GM18502 (cell line): ENCODE results near the gene MLXIPL.
"Not testable (repeated sequence)": the region's sequence is repeated elsewhere in the genome, so short reads cannot be mapped to it uniquely, and the experiment has no call there.

ENCODE experiments used
- ATAC-seq: cut with Tn5 transposase; IDR thresholded peaks from one replicate; pipeline ENCODE4 v1.9.1; 2021; ENCODE audit warnings: mild to moderate bottlenecking; ENCODE audit not compliant: unreplicated experiment, poor library complexity

The MLXIPL gene

DNA sequence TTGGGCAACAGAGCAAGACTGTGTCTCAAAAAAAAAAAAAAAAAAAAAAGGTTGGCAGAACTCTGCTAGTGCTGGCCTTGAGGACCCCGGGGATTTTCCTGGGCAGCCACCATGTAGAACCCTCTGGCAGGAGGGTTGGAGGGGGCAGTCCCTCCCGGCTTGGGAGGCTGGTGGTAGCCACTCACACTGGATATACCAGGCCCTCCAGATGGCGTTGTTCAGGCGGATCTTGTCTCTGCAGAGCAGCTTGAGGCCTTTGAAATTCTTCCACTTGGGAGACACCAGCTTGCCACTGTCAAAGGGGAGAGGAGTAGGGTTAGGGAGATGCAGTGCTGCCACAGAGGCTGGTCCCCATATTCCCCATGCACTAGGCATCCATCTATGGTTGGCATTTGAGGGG lies 8.4 kb downstream of the MLXIPL start:
- no peak for ATAC-seq

DNA sequence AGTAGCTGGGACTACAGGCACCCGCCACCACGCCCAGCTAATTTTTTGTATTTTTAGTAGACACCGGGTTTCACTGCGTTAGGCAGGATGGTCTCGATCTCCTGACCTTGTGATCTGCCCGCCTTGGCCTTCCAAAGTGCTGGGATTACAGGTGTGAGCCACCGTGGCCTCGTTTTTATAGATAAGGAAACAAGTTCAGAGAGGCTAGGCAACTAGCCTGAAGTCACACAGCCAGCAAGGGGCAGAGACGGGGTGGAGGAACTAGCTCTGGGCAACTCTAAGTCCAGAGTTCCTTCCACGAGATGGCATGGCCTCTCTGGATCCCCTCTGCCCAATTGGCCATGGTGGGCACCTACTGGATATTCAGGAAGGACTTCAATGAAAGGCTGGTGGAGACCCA lies 9.4 kb downstream of the MLXIPL start:
- ATAC-seq: not testable (repeated sequence)

DNA sequence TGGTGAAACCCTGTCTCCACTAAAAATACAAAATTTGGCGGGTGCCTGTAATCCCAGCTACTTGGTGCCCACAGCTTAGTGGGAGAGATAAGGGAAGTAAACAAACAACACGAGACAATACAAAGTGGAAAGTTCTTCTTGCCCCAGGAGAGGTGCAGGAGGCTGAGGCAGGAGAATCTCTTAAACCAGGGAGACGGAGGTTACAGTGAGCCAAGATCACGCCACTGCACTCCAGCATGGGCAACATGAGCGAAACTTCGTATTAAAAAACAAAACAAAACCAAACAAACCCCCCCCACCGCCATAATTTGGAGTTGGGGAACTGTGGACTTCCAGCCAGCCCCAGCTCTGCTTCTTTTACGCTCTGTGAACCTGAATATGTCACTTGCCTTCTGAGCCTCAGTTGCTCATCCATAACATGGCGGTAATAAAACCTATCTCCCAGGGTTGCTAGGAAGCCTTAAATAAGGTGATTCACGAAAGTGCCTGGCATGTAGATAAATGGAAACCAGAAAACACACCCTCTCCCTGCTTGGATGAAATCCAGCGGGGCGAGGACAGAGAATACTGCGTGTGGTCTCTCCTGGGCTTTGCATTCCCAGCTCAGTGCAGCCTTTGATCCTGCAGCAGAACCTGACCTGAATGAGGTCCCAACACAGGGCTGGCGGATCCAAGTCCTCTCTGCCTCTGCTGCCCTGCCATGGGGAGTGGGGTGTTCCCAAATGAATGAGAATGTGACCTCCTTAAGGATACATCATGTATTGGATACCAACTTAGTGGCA lies 10.2 kb downstream of the MLXIPL start:
- no peak for ATAC-seq

DNA sequence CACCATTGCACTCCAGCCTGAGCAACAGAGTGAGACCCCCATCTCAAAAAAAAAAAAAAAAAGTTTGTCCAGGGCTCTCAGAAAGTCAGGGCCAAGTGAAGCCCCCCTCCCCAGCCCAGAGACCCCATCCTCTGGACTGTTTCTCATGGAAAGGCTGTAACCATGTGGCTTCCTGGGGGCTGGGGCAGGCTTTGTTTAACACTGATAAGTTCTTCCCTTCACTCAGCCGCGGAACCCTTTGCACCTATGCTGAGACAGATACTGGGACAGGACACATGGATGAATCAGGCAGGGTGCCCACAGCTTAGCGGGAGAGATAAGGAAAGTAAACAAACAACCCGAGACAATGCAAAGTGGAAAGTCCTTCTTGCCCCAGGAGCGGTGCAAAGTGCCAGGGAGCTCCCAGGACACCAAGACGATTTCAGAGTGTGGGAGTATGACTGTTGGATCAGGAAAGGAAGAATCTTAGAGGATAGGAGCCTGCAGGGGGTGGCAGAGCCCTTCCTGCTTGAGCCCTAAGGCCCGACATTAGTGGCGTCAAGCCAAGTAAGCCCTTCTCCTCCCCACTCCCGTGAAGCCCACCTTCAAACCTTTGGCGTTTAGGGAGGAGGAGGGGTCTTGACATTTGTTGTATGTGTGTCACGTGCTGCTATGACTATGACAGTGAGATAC lies 11.6 kb downstream of the MLXIPL start:
- ATAC-seq: no peak

DNA sequence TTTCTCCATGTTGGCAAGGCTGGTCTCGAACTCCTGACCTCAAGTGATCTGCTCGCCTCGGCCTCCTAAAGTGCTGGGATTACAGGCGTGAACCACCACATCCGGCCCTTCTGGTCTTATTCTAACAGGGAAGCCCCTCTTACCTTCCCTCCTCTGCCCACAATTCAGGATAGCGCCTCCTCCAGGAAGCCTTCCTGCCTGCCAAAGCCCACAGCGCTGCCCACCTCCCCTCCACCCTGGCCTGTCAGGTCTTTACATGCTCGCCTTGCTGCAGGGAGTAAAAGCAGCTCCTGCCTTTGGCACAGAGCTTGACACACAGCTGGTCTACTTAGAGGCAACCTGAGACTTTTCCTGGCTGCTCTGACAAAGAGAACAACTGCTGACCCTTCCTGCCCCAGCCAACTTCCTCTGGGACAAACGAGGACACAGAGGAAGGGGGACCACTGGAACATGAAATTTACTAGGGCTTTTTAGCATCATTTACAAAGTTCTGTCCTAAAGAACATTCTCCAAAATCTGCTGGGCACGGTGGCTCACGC lies 13.2 kb downstream of the MLXIPL start:
- ATAC-seq: no peak

DNA sequence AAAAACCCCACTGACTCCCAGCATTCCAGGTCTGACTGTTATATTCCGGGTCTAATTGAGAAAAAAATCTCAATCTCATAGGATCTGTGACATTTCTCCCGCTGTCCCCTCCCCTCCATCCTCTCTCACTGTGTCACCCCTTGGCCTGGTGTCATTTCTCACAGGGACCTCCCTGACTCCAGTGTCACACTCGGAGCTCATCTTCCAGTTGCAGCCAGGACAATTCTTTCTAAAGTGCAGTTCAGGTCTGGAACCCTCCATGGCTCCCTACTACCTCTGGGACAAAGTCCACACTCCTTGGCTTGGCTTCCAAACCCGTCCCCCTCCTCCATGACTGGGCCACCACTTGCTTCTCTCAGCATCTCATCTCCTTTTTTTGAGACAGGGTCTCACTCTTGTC lies 14.2 kb downstream of the MLXIPL start:
- ATAC-seq: no peak

DNA sequence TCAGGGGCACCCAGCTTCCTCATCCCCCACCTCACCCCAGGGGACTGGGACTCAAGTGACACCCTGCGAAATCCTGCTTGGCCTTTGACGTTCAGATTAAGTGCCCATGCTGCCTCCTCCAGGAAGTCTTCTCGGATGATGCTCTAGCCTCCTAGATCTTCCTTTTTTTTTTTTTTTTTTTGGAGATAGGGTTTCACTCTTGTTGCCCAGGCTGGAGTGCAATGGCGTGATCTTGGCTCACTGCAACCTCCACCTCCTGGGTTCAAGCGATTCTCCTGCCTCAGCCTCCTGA lies 16.7 kb downstream of the MLXIPL start:
- ATAC-seq: not testable (repeated sequence)

DNA sequence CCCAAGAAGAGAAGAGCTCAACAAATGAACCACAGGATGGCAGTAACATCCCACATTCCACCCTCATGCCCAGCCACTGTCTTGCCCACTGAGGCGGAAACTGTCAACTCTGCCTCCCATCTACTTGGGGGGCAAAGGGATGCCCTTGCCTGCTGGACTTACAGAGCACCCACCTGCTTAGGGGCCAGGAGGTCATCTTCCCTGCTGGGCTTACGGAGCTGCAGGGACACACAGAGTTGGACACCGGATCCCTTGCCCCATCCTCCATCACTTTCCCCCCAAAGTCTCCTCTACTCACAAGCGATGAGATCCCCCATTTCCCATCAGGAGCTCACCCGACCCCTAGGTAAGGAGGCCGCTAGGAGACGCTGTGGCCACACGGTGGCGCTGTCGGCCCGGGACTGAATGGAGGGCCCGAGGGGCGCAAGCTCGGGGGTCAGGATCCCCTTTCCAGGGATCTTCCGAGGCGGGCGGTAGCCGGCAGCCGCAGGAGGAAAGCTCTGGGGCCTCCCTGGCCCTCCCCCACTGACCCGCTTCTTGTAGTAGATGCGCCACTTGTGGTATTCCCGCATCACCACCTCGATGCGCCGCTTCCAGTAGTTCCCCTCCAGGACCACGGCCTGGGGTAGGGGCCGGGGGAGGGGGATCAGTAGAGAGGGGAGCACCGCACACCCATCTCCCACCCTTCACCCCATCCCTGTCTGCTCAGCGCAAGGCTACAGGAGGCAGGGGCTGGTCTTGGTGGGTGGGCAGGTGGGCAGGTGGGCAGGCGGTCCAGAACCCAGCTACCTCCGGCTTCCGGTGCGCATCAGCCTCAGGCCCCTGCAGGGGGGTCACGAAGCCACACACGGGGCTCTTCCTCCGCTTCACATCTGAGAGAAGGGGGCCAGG lies 17.3 kb downstream of the MLXIPL start:
- no peak for ATAC-seq

DNA sequence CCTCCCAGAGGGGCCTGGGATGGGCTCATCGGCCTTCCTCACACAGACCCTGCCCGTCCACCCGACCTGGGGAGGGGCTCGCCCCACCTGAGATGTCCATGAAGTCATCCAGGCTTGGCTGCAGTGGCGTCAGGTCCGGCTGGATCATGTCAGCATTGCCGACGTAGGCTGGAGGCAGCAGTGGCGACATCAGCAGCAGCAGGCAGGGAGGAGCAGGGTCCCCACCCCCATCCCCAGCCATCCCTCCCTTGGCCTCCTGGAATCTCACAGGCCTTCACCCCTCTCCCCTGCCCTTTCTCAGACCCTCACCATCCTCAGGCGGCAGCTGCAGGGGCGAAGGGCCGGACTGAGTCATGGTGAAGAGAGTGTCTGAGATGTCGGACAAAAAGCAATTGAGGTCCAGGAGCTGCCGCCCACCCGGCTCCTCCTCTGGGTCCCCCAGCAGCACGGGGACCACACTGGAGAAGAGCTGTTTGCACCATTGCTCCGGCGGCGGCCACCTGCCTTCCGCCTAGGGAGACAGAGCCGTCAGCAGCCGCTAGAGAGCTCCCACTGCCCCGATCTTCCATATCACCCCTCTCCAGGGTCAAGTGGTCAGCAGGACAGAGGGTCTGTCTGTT lies 18.6 kb downstream of the MLXIPL start:
- no peak for ATAC-seq

DNA sequence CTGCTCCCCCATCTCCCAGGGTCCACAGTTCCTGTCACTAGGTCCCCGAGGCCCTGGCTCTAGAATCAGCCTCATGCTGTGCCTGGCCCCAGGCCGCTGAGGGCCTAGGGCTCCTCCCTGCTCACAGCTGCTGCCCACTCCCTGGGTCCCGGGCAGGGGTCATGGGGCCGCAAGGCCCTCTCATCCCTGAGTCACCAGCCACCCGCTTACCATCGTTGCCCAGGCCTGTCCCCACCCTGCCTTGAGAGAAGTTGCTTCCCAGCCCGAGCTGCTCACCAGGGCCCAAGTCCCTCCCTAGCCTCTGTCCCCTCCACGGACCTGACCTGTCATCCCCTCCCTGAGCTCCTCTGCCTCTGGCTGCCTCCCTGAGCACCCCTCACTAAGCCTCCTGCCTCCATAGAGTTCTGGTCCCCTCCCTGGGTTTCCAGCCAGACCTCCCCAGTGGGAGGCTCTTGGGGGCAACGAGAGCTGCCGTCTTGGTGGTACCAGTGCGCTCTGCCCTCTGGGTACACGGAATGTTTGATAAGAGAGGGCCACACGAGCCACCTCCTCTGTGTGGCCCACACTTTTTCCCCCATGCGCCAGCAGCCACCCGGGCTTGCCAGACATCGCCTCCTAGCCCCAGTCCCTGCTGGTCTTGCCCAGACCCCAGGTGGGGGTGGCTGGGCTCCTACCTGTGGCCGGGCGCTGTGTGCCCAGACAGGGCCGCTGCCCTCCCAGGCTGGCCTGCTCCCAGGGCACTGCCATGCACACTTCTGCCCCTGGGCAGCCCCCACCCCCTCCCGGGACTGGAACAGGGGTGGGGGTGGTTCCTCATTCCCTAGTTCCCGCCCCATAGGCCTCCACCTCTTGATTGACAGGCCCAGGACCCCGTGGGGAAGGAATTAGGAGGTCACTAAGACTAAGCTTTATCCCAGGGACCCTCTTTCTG lies 21.3 kb downstream of the MLXIPL start:
- ATAC-seq: no peak

DNA sequence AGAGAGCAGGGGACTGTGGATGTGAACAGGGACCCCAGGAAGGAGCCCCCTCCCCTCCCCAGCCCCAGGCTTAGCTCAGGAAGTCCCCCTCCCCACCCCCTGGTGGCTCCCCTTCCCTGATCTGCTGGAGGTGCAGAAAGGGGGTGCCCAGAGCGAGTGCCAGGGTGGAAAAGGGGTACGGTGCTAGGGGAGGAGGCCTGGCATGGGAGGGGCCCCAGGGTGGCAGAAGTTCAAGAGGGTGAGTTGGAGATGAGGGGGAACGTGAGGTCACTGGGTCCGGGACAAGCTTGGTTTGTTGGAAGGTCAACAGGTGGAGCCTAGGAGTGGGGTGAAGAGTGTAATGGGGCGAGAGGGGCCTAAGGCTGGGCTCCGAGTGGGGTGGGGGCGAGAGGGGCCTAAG lies 24.4 kb downstream of the MLXIPL start:
- no peak for ATAC-seq

DNA sequence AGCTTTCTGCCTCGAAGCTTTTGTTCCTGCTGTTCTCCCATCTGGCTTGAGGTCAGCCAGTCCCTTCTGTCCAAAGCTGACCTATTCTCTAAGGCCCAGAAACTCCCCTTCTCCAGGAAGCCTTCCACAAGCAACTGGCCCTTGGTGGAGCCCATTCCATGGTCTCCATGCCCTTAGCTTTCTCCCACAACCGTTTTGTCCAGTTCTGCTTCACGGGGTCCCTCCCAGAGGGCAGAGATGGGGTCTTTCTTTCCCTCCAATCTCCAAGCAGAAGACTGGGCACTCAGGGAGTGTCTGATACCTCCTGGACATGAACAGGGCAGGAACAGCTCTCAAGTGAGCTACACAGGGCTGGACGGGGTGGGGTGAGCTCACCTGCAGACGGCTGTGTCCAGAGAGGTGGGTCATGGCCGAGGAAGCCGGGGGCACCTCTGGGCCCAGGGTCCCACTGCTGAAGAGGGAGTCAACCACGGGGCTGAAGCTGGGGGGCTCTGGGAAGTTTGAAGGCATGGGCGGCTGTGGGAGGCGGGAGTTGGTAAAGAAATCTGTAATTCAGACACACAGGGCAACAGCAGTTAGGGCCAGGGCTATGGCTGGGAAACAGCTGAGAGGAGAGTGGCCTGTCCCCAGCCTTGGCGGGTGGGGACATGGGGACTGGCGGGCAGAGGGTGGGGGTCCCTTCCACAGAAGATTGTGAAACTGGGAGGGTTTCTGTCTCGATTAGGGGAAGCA lies 25.0 kb downstream of the MLXIPL start:
- ATAC-seq: no peak

DNA sequence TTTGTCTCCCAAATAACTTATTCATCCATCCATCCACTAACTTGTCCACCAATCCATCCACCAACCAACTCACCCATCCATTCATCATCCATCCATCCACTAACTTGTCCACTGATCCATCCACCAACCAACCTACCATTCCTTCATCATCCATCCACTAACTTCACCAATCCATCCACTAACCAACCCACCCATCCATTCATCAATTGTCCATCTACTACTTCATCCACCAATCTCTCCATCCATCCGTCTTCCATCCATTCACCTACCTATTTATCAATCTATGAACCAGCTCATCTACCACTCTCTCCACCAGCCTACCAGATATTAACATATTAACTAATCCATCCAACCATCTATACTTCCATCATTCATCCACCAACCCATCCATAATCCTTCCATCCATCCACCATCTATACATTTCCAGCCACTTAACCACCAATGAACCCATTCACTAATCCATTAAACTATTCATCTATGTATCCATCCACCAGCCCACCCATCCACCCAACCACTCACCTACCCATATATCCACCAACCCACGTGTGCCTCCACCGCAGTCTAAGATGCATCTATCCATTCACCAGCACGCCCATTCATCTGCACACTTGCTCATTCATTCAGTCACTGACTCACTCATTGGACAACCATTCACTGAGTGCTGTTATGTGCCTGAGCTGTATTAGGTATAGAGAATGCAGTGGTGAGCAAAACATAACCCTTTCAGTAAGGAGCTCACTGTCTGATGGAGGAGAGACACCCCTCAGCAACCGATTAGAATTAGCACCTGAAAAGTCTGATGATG lies 26.1 kb downstream of the MLXIPL start:
- no peak for ATAC-seq

DNA sequence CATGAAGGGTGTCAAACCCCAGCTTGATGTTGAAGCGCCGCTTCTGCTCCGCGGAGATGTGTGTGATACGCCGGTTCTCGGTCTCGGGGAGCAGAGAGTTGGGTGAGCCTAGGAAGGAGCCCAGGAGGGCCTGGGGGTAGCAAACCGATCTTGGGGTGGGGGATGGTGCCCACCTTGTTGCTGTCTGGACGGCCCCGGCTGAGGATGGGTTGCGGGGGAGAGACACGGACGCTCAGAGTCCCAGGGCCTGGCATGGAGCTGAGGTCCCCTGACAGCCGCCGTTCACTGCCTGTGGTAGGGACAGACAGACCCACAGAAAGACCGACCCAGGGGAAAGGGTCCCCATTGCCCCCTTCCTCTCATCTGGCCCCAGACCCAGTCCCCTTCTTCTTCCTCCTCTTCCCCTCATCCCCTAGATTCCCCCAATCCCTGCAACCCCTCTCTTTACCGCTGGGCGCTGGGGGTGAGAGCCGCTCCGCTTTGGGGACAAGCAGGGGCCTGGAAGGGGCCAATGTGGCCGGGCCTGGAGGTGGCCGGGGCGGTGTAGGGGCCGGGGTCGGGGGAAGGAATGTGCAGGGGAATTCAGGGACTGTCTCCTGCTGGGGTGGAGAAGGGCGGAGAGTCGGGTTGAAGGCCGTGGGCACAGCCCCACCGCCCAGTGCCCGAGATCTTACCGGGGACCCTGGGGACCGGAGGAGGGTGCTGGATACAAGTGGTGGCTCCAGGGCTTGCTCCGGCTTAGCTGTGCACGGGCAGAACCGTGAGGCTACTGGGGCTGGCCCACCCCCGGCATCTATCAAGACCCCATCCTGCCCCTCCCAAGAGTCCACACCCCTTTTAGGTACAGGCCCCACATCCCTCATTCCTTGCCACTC lies 27.9 kb downstream of the MLXIPL start:
- no peak for ATAC-seq

DNA sequence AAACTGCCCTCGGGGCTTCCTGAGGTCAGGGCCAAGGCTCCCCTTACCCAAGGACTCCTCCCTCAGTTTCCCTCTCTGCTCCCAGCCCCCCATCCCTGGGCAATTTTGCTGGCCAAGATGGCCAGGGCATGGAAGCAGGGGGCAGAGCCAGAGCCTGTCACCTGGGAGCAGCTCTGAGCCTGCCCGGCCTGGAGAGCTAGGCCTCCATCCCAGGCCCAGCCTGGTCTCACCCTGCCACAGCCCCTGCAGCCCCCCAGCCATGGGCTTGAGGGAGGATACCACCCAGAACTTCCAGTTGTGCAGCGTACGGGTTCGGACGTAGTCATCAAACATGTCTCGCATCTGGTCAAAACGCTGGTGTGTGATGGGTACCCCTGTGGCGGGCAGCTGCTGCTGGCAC lies 29.0 kb downstream of the MLXIPL start:
- no peak for ATAC-seq

DNA sequence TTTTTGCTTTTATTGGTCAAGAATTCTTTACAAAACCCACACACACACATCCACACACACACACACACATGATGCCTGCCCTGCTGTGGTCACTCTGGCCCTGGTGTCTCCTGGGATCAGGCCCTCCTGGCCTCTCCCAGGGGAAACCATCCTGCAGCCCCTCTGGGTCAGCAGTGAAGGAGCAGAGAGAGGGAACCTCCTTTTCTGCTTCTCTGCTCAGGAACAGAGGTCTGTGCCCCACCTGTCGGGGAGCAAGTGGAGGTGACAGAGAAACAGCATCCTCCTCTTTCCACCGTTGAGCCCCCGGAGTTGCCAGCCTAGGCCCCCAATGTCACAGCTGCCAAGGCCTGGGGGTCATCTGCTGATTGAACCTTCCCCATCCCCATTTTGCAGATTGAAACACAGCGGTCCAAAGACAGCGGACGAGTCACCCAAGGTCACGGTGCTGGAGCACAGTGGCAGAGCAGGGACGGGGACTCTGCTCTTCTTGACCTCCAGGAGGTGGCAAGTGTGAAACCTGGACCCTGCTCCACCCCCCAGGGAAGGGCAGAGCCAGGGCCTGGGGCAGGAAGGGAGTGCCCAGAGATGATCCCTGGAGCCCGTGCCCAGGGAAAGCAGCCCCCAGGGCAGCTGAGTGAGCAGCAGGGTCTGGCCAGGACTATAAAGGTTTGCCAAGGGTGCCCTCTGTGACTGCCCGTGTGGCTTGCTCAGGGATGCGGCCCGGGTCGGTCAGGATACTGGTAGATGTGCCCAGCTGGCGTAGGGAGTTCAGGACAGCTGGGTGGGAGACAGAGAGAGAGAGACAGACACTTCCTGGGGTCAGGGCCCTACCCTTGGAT lies 30.9 kb downstream of the MLXIPL start:
- ATAC-seq: no peak
